GM18867 (cell line): ENCODE results near the gene AKNA.

ENCODE experiments used
- ATAC-seq: cut with Tn5 transposase; IDR thresholded peaks from one replicate; pipeline ENCODE4 v1.9.1; 2021; ENCODE audit warnings: mild to moderate bottlenecking, moderate library complexity; ENCODE audit not compliant: unreplicated experiment

Gene AKNA

GRCh38 chr9:114364134-114365041, 23.4 kb downstream of the AKNA start:
- ATAC-seq = no peak

- ATAC-seq = no peak
Observed at GRCh38 chr9:114363424-114363823, 24.4 kb downstream of the AKNA start.

- no peak for ATAC-seq
Observed at GRCh38 chr9:114362394-114362793, 25.4 kb downstream of the AKNA start.

GRCh38 chr9:114361542-114361941, 26.2 kb downstream of the AKNA start:
- no peak for ATAC-seq

GRCh38 chr9:114359801-114360200, 28.0 kb downstream of the AKNA start:
- ATAC-seq = no peak

GRCh38 chr9:114357911-114358328, 29.9 kb downstream of the AKNA start:
- ATAC-seq = no peak

GRCh38 chr9:114357360-114357759, 30.4 kb downstream of the AKNA start:
- ATAC-seq = no peak

GRCh38 chr9:114356792-114357191, 31.0 kb downstream of the AKNA start:
- ATAC-seq = no peak

- ATAC-seq = no peak
Observed at GRCh38 chr9:114355821-114356220, 32.0 kb downstream of the AKNA start.

GRCh38 chr9:114351932-114352331, 35.9 kb downstream of the AKNA start:
- no peak for ATAC-seq

- ATAC-seq = no peak
Observed at GRCh38 chr9:114350636-114351401, 37.0 kb downstream of the AKNA start.

- no peak for ATAC-seq
Observed at GRCh38 chr9:114349713-114350480, 37.9 kb downstream of the AKNA start.

- ATAC-seq = peak; percentile 87
Observed at GRCh38 chr9:114348906-114349482, 38.8 kb downstream of the AKNA start.

- ATAC-seq = no peak
Observed at GRCh38 chr9:114348261-114348905, 39.4 kb downstream of the AKNA start.

GRCh38 chr9:114347675-114348074, 40.1 kb downstream of the AKNA start:
- ATAC-seq = no peak

- ATAC-seq = no peak
Observed at GRCh38 chr9:114346146-114346545, 41.6 kb downstream of the AKNA start.

GRCh38 chr9:114345493-114346065, 42.2 kb downstream of the AKNA start:
- no peak for ATAC-seq

- ATAC-seq = no peak
Observed at GRCh38 chr9:114344692-114345091, 43.1 kb downstream of the AKNA start.

GRCh38 chr9:114344188-114344566, 43.6 kb downstream of the AKNA start:
- no peak for ATAC-seq
